SK-N-SH treated with all-trans-retinoic acid at 6 μM for 48 hours (cell line): ENCODE results near the gene TDRD7.

Source experiments
- ATAC-seq: fragments of 200-7000 bp; cut with Tn5 transposase; 3 replicates; pipeline ENCODE4 v1.9.1; 2020; ENCODE audit warnings: mild to moderate bottlenecking, moderate library complexity
- ARNTL ChIP-seq: fragments of 450-650 bp; formaldehyde crosslinking; IDR thresholded peaks from 2 replicates; pipeline ENCODE4 v1.5.0; 2020; ENCODE audit warnings: low read depth, mild to moderate bottlenecking, moderate library complexity, borderline replicate concordance
- BACH2 ChIP-seq: fragments of 250-450 bp; sonication (Bioruptor Pico); IDR thresholded peaks from 2 replicates; pipeline ENCODE4 v1.9.0; 2021; ENCODE audit warnings: mild to moderate bottlenecking, borderline replicate concordance
- CSDC2 ChIP-seq: fragments of 250-450 bp; sonication (Bioruptor Pico); IDR thresholded peaks from 2 replicates; pipeline ENCODE4 v1.5.0; 2020; ENCODE audit warnings: mild to moderate bottlenecking, moderate library complexity
- ESRRG ChIP-seq: fragments of 250-450 bp; sonication (Bioruptor Pico); IDR thresholded peaks from 2 replicates; pipeline ENCODE4 v1.6.1; 2021; ENCODE audit warnings: mild to moderate bottlenecking
- GLIS3 ChIP-seq: fragments of 250-450 bp; sonication (Bioruptor Pico); IDR thresholded peaks from 2 replicates; pipeline ENCODE4 v1.5.0; 2020; ENCODE audit warnings: mild to moderate bottlenecking, moderate library complexity
- ISL1 ChIP-seq: fragments of 250-450 bp; sonication (Bioruptor Pico); IDR thresholded peaks from 2 replicates; pipeline ENCODE4 v2.1.2; 2022; ENCODE audit warnings: mild to moderate bottlenecking, moderate library complexity
- OSR1 ChIP-seq: fragments of 250-450 bp; sonication (Bioruptor Pico); IDR thresholded peaks from 2 replicates; pipeline ENCODE4 v1.8.0; 2022; ENCODE audit warnings: moderate library complexity, mild to moderate bottlenecking, inconsistent platforms
- PPARA ChIP-seq: fragments of 250-450 bp; sonication (Bioruptor Pico); IDR thresholded peaks from 2 replicates; pipeline ENCODE4 v1.5.0; 2020; ENCODE audit warnings: mild to moderate bottlenecking, borderline replicate concordance
- RARB ChIP-seq: fragments of 250-450 bp; sonication (Bioruptor Pico); IDR thresholded peaks from 2 replicates; pipeline ENCODE4 v1.8.0; 2021; ENCODE audit warnings: mild to moderate bottlenecking, moderate library complexity
- SNAI2 ChIP-seq: fragments of 250-450 bp; sonication (Bioruptor Pico); IDR thresholded peaks from 2 replicates; pipeline ENCODE4 v1.5.0; 2020; ENCODE audit warnings: mild to moderate bottlenecking, moderate library complexity
- TCF4 ChIP-seq: fragments of 250-450 bp; sonication (Bioruptor Pico); IDR thresholded peaks from 2 replicates; pipeline ENCODE4 v1.8.0; 2021; ENCODE audit warnings: mild to moderate bottlenecking, moderate library complexity, borderline replicate concordance
- TOX ChIP-seq: fragments of 250-450 bp; sonication (Bioruptor Pico); IDR thresholded peaks from 2 replicates; pipeline ENCODE4 v1.8.0; 2021; ENCODE audit warnings: mild to moderate bottlenecking, moderate library complexity, borderline replicate concordance
- ZC3H10 ChIP-seq: fragments of 250-450 bp; sonication (Bioruptor Pico); IDR thresholded peaks from 2 replicates; pipeline ENCODE4 v1.5.1; 2021; ENCODE audit warnings: mild to moderate bottlenecking, moderate library complexity
- ZFP3 ChIP-seq: fragments of 250-450 bp; sonication (Bioruptor Pico); IDR thresholded peaks from 2 replicates; pipeline ENCODE4 v1.5.0; 2020; ENCODE audit warnings: mild to moderate bottlenecking, moderate library complexity
- ZFP30 ChIP-seq: fragments of 450-650 bp; formaldehyde crosslinking; IDR thresholded peaks from 2 replicates; pipeline ENCODE4 v1.5.0; 2022; ENCODE audit warnings: mild to moderate bottlenecking, moderate library complexity
- ZNF565 ChIP-seq: fragments of 450-650 bp; formaldehyde crosslinking; conservative IDR thresholded peaks from 2 replicates; pipeline ENCODE4 v1.5.0; 2020; ENCODE audit warnings: low read depth, mild to moderate bottlenecking, moderate library complexity
- ZNF8 ChIP-seq: fragments of 450-650 bp; formaldehyde crosslinking; IDR thresholded peaks from 2 replicates; pipeline ENCODE4 v1.5.0; 2020; ENCODE audit warnings: mild to moderate bottlenecking, moderate library complexity
- TF ChIP-seq, protein P1 (sequence below): fragments of 250-450 bp; sonication (Bioruptor Pico); IDR thresholded peaks from 2 replicates; pipeline ENCODE4 v1.5.0; 2020; ENCODE audit warnings: mild to moderate bottlenecking, moderate library complexity
- TF ChIP-seq, protein P2 (sequence below): fragments of 250-450 bp; sonication (Bioruptor Pico); IDR thresholded peaks from 2 replicates; pipeline ENCODE4 v1.8.0; 2021; ENCODE audit warnings: low read depth, mild to moderate bottlenecking, moderate library complexity, borderline replicate concordance
- TF ChIP-seq, protein P3 (sequence below): fragments of 250-450 bp; sonication (Bioruptor Pico); IDR thresholded peaks from 2 replicates; pipeline ENCODE4 v1.5.1; 2020; ENCODE audit warnings: low read depth, mild to moderate bottlenecking, moderate library complexity
- TF ChIP-seq, protein P4 (sequence below): fragments of 250-450 bp; sonication (Bioruptor Pico); IDR thresholded peaks from 2 replicates; pipeline ENCODE4 v1.8.0; 2020; ENCODE audit warnings: mild to moderate bottlenecking, moderate library complexity, borderline replicate concordance

The TDRD7 gene

DNA sequence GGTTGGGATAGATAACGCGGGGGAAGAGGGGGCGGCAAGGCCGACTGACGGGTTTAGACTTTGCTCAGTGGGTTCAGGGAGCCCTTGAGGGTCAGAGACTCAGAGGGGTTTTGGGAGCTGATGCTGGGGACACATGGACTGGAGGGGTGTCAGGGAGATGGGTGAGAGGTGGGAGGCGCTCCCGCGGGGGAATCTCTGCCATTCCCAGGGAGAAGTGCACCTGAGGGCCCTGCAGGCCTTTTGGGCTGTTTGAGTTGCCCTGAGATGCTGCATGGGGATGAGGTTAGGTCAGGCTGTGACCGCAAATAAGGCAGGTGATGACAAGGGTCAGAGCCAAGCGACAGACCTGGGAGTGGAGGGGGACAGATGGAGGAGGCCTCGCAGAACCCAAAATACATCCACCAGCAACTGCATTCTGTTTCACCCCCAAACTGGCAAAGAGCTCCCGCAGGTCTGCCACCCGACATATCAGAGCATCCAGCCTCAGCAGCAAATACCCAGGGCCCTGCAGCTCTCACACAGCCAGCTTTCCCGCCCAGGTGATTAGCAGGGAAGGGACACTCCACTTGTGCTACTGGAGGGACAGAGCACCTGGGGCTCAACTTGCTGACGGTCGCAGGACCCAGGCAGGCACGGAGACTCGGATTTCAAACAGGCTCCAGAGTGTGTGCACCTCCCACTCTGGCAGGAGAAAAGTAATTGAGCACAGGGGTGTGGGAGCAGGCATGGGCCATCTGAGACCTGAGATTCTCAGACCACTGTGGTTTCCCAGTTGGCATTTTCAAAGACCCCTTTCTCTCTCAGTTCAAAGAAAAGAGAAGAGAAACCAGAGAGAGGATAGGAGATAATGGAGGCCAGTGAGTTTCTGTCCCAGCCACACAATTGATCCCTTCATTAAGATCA lies 116.0 kb downstream of the TDRD7 start:
- TF ChIP-seq ZFP30 (CRISPR knock-in tag) (no peak), ISL1 (CRISPR knock-in tag) (no peak), OSR1 (no peak), SNAI2 (no peak), GLIS3 (CRISPR knock-in tag) (no peak), TOX (CRISPR knock-in tag) (no peak), CSDC2 (CRISPR knock-in tag) (no peak), PPARA (CRISPR knock-in tag) (no peak), ARNTL (CRISPR knock-in tag) (no peak), ZFP3 (CRISPR knock-in tag) (no peak), ZNF8 (no peak), BACH2 (no peak), ZNF565 (CRISPR knock-in tag) (no peak), TCF4 (CRISPR knock-in tag) (no peak), ZC3H10 (CRISPR knock-in tag) (no peak), RARB (CRISPR knock-in tag) (no peak)
- TF ChIP-seq, protein P1, sequence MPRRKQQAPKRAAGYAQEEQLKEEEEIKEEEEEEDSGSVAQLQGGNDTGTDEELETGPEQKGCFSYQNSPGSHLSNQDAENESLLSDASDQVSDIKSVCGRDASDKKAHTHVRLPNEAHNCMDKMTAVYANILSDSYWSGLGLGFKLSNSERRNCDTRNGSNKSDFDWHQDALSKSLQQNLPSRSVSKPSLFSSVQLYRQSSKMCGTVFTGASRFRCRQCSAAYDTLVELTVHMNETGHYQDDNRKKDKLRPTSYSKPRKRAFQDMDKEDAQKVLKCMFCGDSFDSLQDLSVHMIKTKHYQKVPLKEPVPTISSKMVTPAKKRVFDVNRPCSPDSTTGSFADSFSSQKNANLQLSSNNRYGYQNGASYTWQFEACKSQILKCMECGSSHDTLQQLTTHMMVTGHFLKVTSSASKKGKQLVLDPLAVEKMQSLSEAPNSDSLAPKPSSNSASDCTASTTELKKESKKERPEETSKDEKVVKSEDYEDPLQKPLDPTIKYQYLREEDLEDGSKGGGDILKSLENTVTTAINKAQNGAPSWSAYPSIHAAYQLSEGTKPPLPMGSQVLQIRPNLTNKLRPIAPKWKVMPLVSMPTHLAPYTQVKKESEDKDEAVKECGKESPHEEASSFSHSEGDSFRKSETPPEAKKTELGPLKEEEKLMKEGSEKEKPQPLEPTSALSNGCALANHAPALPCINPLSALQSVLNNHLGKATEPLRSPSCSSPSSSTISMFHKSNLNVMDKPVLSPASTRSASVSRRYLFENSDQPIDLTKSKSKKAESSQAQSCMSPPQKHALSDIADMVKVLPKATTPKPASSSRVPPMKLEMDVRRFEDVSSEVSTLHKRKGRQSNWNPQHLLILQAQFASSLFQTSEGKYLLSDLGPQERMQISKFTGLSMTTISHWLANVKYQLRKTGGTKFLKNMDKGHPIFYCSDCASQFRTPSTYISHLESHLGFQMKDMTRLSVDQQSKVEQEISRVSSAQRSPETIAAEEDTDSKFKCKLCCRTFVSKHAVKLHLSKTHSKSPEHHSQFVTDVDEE, result no peak
- TF ChIP-seq, protein P2, sequence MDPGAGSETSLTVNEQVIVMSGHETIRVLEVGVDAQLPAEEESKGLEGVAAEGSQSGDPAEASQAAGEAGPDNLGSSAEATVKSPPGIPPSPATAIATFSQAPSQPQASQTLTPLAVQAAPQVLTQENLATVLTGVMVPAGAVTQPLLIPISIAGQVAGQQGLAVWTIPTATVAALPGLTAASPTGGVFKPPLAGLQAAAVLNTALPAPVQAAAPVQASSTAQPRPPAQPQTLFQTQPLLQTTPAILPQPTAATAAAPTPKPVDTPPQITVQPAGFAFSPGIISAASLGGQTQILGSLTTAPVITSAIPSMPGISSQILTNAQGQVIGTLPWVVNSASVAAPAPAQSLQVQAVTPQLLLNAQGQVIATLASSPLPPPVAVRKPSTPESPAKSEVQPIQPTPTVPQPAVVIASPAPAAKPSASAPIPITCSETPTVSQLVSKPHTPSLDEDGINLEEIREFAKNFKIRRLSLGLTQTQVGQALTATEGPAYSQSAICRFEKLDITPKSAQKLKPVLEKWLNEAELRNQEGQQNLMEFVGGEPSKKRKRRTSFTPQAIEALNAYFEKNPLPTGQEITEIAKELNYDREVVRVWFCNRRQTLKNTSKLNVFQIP (CRISPR knock-in tag), result no peak
- TF ChIP-seq, protein P3, sequence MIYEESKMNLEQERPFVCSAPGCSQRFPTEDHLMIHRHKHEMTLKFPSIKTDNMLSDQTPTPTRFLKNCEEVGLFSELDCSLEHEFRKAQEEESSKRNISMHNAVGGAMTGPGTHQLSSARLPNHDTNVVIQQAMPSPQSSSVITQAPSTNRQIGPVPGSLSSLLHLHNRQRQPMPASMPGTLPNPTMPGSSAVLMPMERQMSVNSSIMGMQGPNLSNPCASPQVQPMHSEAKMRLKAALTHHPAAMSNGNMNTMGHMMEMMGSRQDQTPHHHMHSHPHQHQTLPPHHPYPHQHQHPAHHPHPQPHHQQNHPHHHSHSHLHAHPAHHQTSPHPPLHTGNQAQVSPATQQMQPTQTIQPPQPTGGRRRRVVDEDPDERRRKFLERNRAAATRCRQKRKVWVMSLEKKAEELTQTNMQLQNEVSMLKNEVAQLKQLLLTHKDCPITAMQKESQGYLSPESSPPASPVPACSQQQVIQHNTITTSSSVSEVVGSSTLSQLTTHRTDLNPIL (CRISPR knock-in tag), result no peak
- TF ChIP-seq, protein P4, sequence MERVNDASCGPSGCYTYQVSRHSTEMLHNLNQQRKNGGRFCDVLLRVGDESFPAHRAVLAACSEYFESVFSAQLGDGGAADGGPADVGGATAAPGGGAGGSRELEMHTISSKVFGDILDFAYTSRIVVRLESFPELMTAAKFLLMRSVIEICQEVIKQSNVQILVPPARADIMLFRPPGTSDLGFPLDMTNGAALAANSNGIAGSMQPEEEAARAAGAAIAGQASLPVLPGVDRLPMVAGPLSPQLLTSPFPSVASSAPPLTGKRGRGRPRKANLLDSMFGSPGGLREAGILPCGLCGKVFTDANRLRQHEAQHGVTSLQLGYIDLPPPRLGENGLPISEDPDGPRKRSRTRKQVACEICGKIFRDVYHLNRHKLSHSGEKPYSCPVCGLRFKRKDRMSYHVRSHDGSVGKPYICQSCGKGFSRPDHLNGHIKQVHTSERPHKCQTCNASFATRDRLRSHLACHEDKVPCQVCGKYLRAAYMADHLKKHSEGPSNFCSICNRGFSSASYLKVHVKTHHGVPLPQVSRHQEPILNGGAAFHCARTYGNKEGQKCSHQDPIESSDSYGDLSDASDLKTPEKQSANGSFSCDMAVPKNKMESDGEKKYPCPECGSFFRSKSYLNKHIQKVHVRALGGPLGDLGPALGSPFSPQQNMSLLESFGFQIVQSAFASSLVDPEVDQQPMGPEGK (CRISPR knock-in tag), result no peak
- TF ChIP-seq, all 23 proteins: peak for 0
- no peak for ATAC-seq

DNA sequence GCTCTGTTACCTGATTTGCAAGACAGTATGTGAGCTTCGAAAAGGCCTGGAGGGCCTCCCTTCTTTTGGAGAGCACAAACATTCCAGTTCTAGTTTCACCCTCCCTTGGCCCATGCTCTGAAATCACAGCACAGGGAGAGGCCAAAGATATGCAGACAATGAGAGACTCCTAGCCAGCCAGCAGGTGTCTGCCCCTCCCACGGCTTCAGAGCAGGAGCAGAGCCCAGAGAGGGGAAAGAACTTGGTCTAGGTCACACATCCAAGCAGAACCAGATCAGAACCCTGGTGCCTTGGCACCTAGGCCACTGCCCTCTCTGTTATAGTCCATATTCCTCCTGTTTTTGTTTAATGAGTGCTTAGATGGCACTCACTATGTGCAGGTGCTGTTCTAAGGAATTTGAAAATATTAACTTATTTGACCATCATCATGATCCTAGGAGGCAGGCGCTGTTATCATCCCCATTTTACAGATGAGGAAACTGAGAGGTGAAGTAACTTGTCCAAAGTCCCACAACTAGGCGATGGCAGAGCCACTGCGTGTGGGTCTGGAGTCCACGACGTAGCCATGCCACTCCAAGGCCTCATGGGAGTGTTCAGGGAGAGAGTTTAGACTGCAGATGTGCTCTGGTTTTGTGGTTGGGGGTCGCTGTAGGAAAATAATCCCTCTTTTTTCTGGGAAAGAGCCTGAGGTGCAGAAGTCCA lies 116.8 kb downstream of the TDRD7 start:
- no peak for ATAC-seq

More for the DNA sequence above, 116.8 kb downstream of the TDRD7 start:
- TF ChIP-seq SNAI2 (no peak), ESRRG (CRISPR knock-in tag) (no peak), TOX (CRISPR knock-in tag) (no peak)
- TF ChIP-seq, protein P1, result no peak
